GM12878 (cell line): ENCODE data around the gene SULT2A1. TPM values are rescaled to one million over a fixed set of nuclear protein-coding genes. Genes with fewer than 3 reads are reported as not detected.

Experiments used
- ATAC-seq: fragments of 200-7000 bp; cut with Tn5 transposase; 3 replicates; pipeline ENCODE4 v1.9.1; 2020; ENCODE audit warnings: mild to moderate bottlenecking, moderate library complexity
- BruUV-seq: library from RNA; stranded (reverse); fragments of 400-500 nt; replicated peaks from 2 replicates; lab custom pipeline; 2021; lab: Mats Ljungman, UMichigan
- CTCF ChIA-PET: fragments of 300-600 bp; sonication (Branson Sonifier 250); formaldehyde crosslinking; extraction: SDS; loops from one replicate; lab custom pipeline; 2021; ENCODE audit warnings: inconsistent platforms; lab: Yijun Ruan, JAX
- POLR2A ChIA-PET: fragments of 350-600 bp; formaldehyde crosslinking; extraction: SDS; loops from one replicate; lab custom pipeline; 2021; ENCODE audit warnings: inconsistent platforms; lab: Charles Lee
- RAD21 ChIA-PET: fragments of 300-600 bp; sonication (Branson Sonifier 250); formaldehyde crosslinking; loops from one replicate; lab custom pipeline; 2023; ENCODE audit warnings: antibody characterized with exemption; ENCODE audit not compliant: unreplicated experiment; lab: Charles Lee
- SMC1A ChIA-PET: fragments of 300-600 bp; sonication (Branson Sonifier 250); formaldehyde crosslinking; loops from one replicate; lab custom pipeline; 2023; ENCODE audit not compliant: unreplicated experiment, uncharacterized antibody; lab: Charles Lee
- DNase-seq: peaks from one replicate; pipeline ENCODE4 v3.0.0-alpha.2; 2011; ENCODE audit warnings: low read depth, low spot score
- FAIRE-seq: peaks from 3 replicates; lab custom pipeline; 2011; peaks lifted over from hg19 to GRCh38; lab: Jason Lieb, UNC
- H2AFZ ChIP-seq: 2 replicates; pipeline ENCODE4 v1.6.0; 2011; ENCODE audit warnings: low read depth, low read length, control low read depth; ENCODE audit not compliant: control insufficient read depth
- H3K27ac ChIP-seq: 2 replicates; pipeline ENCODE4 v1.5.1; 2011; ENCODE audit warnings: control low read depth; ENCODE audit not compliant: control insufficient read depth, insufficient read depth
- H3K27me3 ChIP-seq, 2 experiments: replicated peaks in 1 of 2; 2 replicates each; pipeline versions ENCODE4 v1.6.0 to v1.6.1; 2011; ENCODE audit warnings: low read length in 1 of 2; ENCODE audit not compliant: control insufficient read depth in 2 of 2, insufficient read depth in 2 of 2
- H3K36me3 ChIP-seq, 2 experiments: 2 replicates each; pipeline ENCODE4 v1.5.1; 2011; ENCODE audit warnings: low read length in 1 of 2; ENCODE audit not compliant: control insufficient read depth in 2 of 2, insufficient read depth in 2 of 2
- H3K4me1 ChIP-seq: 2 replicates; pipeline ENCODE4 v1.6.1; 2011; ENCODE audit warnings: mild to moderate bottlenecking, low read length, moderate library complexity, mixed read lengths; ENCODE audit not compliant: control insufficient read depth, insufficient read depth
- H3K4me2 ChIP-seq: 2 replicates; pipeline ENCODE4 v1.6.0; 2011; ENCODE audit warnings: control low read depth; ENCODE audit not compliant: control insufficient read depth, insufficient read depth
- H3K4me3 ChIP-seq: fragments of 200-600 bp; sonication (generic); 2 replicates; pipeline ENCODE4 v1.5.1; 2016
- H3K79me2 ChIP-seq: 2 replicates; pipeline ENCODE4 v1.6.0; 2011; ENCODE audit warnings: low read length; ENCODE audit not compliant: control insufficient read depth, insufficient read depth
- H3K9ac ChIP-seq: 2 replicates; pipeline ENCODE4 v1.8.0; 2011; ENCODE audit warnings: low read length, control low read depth, mixed read lengths; ENCODE audit not compliant: control insufficient read depth, insufficient read depth
- H3K9me3 ChIP-seq: replicated peaks from 3 replicates; pipeline ENCODE4 v1.5.1; 2011; ENCODE audit warnings: mild to moderate bottlenecking, low read length; ENCODE audit not compliant: control insufficient read depth, insufficient read depth
- H4K20me1 ChIP-seq: 2 replicates; pipeline ENCODE4 v1.6.0; 2011; ENCODE audit not compliant: control insufficient read depth, insufficient read depth
- CEBPB ChIP-seq, 2 experiments: fragments of 150-350 bp in 1 of 2; IDR thresholded peaks; 2 replicates each; pipeline ENCODE4 v1.6.1; 2012 to 2014; ENCODE audit warnings: low read depth in 2 of 2, low read length in 2 of 2, borderline replicate concordance in 1 of 2, inconsistent platforms in 1 of 2
- CHD1 ChIP-seq: IDR thresholded peaks from 2 replicates; pipeline ENCODE4 v1.6.1; 2012; ENCODE audit warnings: low read depth, low read length, improper control_type of control experiment
- FOXK2 ChIP-seq: fragments of 450-650 bp; IDR thresholded peaks from 2 replicates; pipeline ENCODE4 v1.6.1; 2017; ENCODE audit warnings: mild to moderate bottlenecking, moderate library complexity
- GATAD2B ChIP-seq: fragments of 450-650 bp; conservative IDR thresholded peaks from 2 replicates; pipeline ENCODE4 v1.6.1; 2017; ENCODE audit warnings: low read depth, mild to moderate bottlenecking, moderate library complexity
- MEF2B ChIP-seq: fragments of 450-650 bp; IDR thresholded peaks from 2 replicates; pipeline ENCODE4 v1.6.1; 2018; ENCODE audit warnings: mild to moderate bottlenecking, moderate library complexity; ENCODE audit not compliant: partially characterized antibody, poor library complexity, severe bottlenecking
- NFIC ChIP-seq: IDR thresholded peaks from 2 replicates; pipeline ENCODE4 v1.6.1; 2012; ENCODE audit warnings: low read depth, mild to moderate bottlenecking, inconsistent platforms, low read length, moderate library complexity
- RCOR1 ChIP-seq: conservative IDR thresholded peaks from 2 replicates; pipeline ENCODE4 v1.6.1; 2012; ENCODE audit warnings: low read depth, low read length, improper control_type of control experiment
- RFX5 ChIP-seq: IDR thresholded peaks from 2 replicates; pipeline ENCODE4 v1.6.1; 2011; ENCODE audit warnings: low read depth, low read length, improper control_type of control experiment
- STAT1 ChIP-seq: fragments of 450-650 bp; conservative IDR thresholded peaks from 2 replicates; pipeline ENCODE4 v1.6.1; 2014; ENCODE audit warnings: antibody characterized with exemption, mild to moderate bottlenecking
- TAF1 ChIP-seq: IDR thresholded peaks from 2 replicates; pipeline ENCODE4 v1.6.1; 2011; ENCODE audit warnings: mild to moderate bottlenecking, low read depth, low read length, borderline replicate concordance
- YBX1 ChIP-seq: fragments of 450-650 bp; IDR thresholded peaks from 2 replicates; pipeline ENCODE4 v1.6.1; 2016; ENCODE audit warnings: antibody characterized with exemption
- WGBS: methylation state at CpG from one replicate; pipeline ENCODE4 v1.1.6; 2016; ENCODE audit warnings: low lambda C conversion rate; ENCODE audit not compliant: insufficient replicate concordance, insufficient coverage; ENCODE audit errors: missing lambda C conversion rate; 5-methylcytosine and 5-hydroxymethylcytosine counted together
- in situ Hi-C: fragments of 300-500 bp; cut with MboI; formaldehyde crosslinking; loops from 9 replicates; pipeline ENCODE4 v1.14.3; 2018; ENCODE audit warnings: mixed read lengths
- intact Hi-C: fragments of 100-400 bp; cut with micrococcal nuclease; formaldehyde crosslinking; loops from one replicate; pipeline ENCODE4 v1.14.2; 2022; ENCODE audit not compliant: unreplicated experiment
- polyA plus RNA-seq, 11 experiments: library from polyadenylated mRNA; depleted of rRNA in 4 of 11; unstranded in 6 of 11; stranded (reverse) in 5 of 11; fragments of >200 nt; fragmentation: Nextera tagmentation in 4 of 11; fragmentation: Illumina TruSeq in 1 of 11; extraction: Ambion mirVana in 4 of 11; extraction: Trizol in 1 of 11; gene quantifications; 1 replicate in 1 of 11; 2 replicates in 10 of 11; pipeline versions ENCODE4 v1.2.1 to v1.2.3, GENCODE V29; 2011 to 2016; ENCODE audit warnings: inconsistent platforms in 2 of 11, missing spikeins in 2 of 11, low read depth in 1 of 11
- total RNA-seq, 4 experiments: library from RNA; depleted of rRNA in 3 of 4; stranded (reverse); fragments of >200 nt in 3 of 4; fragmentation: Illumina TruSeq in 1 of 4; extraction: Trizol in 1 of 4; gene quantifications; 2 replicates each; pipeline versions ENCODE4 v1.2.1 to v1.2.3, GENCODE V29; 2013 to 2021
- TF ChIP-seq, protein P1 (sequence below): fragments of 450-650 bp; IDR thresholded peaks from 2 replicates; pipeline ENCODE4 v1.6.1; 2016; ENCODE audit warnings: mild to moderate bottlenecking
- TF ChIP-seq, protein P2 (sequence below): IDR thresholded peaks from 2 replicates; pipeline ENCODE4 v1.6.1; 2012; ENCODE audit warnings: low read depth, low read length, improper control_type of control experiment
- TF ChIP-seq, protein P3 (sequence below): fragments of 450-650 bp; IDR thresholded peaks from 2 replicates; pipeline ENCODE4 v1.6.1; 2017; ENCODE audit warnings: low read depth, mild to moderate bottlenecking, moderate library complexity

Gene SULT2A1
- total and polyA plus RNA-seq, 10 of the 15 experiments (the other 5 are each of a cell fraction or from before 2014, with no cell fraction given) = 0.13 TPM; not detected in 9

DNA sequence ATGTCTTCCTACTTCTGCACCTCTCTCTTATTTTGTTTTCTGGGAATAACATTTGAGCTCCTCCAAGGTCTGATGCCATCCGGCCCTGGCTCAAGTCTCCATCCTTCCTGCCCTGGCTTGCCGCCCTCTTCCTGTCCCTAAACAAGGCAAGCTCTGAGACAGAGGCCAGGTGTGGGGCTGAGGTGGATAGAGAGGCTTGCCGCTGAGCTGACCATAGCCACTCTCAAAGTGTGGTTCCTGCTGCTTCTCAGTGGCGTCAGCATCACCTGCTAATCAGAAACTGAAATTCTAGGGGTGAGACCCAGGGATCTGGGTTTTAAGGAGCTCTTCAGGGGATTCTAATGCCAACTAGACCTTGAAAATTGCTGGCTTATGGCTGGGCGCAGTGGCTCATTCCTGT, 33.1 kb downstream of the SULT2A1 start:
- intact Hi-C loops = no loop called here
- DNase-seq (no peak), FAIRE-seq (no peak), ATAC-seq (no peak)
- H3K79me2 ChIP-seq = no peaks in the 10 kb centered on the region
- ChIA-PET RAD21 (no interaction called here), CTCF (interaction anchor here (1.1 to 1.4 kb wide), 2 partner anchors 12 to 16 kb away, joined by 4 to 5 read pairs; no protein-coding TSS in a partner anchor), POLR2A (no interaction called here)
- H3K9ac ChIP-seq = no peak overlapping the region
- H3K27me3 ChIP-seq = no peaks in the 10 kb centered on the region
- H3K4me3 ChIP-seq = no peak overlapping the region
- H4K20me1 ChIP-seq = no peaks in the 10 kb centered on the region
- H3K9me3 ChIP-seq = no peaks in the 10 kb centered on the region
- H3K36me3 ChIP-seq = no peaks in the 10 kb centered on the region
- H2AFZ ChIP-seq = no peak overlapping the region
- WGBS = 43% methylated on average over 5 of the region's 5 CpGs
- TF ChIP-seq STAT1 (no peak), GATAD2B (no peak), YBX1 (no peak), FOXK2 (no peak), NFIC (no peak), RFX5 (no peak), CHD1 (no peak), CEBPB (IDR thresholded peaks at IDR 0.05; ENCODE audit: borderline replicate concordance in 1 of 2, low read depth in 2 of 2, low read length in 2 of 2) (no peak), RCOR1 (no peak), MEF2B (no peak), TAF1 (no peak)
- TF ChIP-seq, protein P1, sequence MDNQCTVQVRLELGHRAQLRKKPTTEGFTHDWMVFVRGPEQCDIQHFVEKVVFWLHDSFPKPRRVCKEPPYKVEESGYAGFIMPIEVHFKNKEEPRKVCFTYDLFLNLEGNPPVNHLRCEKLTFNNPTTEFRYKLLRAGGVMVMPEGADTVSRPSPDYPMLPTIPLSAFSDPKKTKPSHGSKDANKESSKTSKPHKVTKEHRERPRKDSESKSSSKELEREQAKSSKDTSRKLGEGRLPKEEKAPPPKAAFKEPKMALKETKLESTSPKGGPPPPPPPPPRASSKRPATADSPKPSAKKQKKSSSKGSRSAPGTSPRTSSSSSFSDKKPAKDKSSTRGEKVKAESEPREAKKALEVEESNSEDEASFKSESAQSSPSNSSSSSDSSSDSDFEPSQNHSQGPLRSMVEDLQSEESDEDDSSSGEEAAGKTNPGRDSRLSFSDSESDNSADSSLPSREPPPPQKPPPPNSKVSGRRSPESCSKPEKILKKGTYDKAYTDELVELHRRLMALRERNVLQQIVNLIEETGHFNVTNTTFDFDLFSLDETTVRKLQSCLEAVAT = no peak
- TF ChIP-seq, protein P2, sequence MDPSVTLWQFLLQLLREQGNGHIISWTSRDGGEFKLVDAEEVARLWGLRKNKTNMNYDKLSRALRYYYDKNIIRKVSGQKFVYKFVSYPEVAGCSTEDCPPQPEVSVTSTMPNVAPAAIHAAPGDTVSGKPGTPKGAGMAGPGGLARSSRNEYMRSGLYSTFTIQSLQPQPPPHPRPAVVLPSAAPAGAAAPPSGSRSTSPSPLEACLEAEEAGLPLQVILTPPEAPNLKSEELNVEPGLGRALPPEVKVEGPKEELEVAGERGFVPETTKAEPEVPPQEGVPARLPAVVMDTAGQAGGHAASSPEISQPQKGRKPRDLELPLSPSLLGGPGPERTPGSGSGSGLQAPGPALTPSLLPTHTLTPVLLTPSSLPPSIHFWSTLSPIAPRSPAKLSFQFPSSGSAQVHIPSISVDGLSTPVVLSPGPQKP = no peak
- TF ChIP-seq, protein P3, sequence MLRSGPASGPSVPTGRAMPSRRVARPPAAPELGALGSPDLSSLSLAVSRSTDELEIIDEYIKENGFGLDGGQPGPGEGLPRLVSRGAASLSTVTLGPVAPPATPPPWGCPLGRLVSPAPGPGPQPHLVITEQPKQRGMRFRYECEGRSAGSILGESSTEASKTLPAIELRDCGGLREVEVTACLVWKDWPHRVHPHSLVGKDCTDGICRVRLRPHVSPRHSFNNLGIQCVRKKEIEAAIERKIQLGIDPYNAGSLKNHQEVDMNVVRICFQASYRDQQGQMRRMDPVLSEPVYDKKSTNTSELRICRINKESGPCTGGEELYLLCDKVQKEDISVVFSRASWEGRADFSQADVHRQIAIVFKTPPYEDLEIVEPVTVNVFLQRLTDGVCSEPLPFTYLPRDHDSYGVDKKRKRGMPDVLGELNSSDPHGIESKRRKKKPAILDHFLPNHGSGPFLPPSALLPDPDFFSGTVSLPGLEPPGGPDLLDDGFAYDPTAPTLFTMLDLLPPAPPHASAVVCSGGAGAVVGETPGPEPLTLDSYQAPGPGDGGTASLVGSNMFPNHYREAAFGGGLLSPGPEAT = no peak
- TF ChIP-seq, all 136 proteins: peak for 0
- H3K4me2 ChIP-seq = no peak overlapping the region
- H3K27ac ChIP-seq = no peak overlapping the region
- no TSS peak for BruUV-seq
- SMC1A ChIA-PET = no interaction called here
- in situ Hi-C loops = loop anchor here (25.0 kb wide), 1 partner anchor 709 kb away; the partner anchor contains the start of gene SULT2B1
- H3K4me1 ChIP-seq = no peaks in the 10 kb centered on the region
